Endothelial cell (in vitro differentiated cells): ENCODE data around the gene C2orf81. TPM values are rescaled to one million over a fixed set of nuclear protein-coding genes. Genes with fewer than 3 reads are reported as not detected.

ENCODE experiments used
- DNase-seq: peaks from one replicate; pipeline ENCODE4 v3.0.0; 2021; ENCODE audit warnings: low spot score
- H3K27ac Mint-ChIP-seq: one replicate; pipeline ENCODE4 v1.8.0; 2021; ENCODE audit warnings: mixed read lengths, inconsistent platforms; ENCODE audit not compliant: unreplicated experiment
- H3K27me3 Mint-ChIP-seq: one replicate; pipeline ENCODE4 v1.8.0; 2021; ENCODE audit warnings: mild to moderate bottlenecking, moderate library complexity, mixed read lengths, inconsistent platforms; ENCODE audit not compliant: unreplicated experiment
- H3K36me3 Mint-ChIP-seq: one replicate; pipeline ENCODE4 v1.8.0; 2021; ENCODE audit warnings: mild to moderate bottlenecking, low read depth, mixed read lengths, inconsistent platforms; ENCODE audit not compliant: unreplicated experiment
- H3K4me1 Mint-ChIP-seq: one replicate; pipeline ENCODE4 v1.8.0; 2021; ENCODE audit warnings: mild to moderate bottlenecking, mixed read lengths, inconsistent platforms; ENCODE audit not compliant: unreplicated experiment
- H3K4me3 Mint-ChIP-seq: one replicate; pipeline ENCODE4 v1.8.0; 2021; ENCODE audit warnings: mild to moderate bottlenecking, mixed read lengths, inconsistent platforms; ENCODE audit not compliant: unreplicated experiment
- H3K9me3 Mint-ChIP-seq: one replicate; pipeline ENCODE4 v1.8.0; 2021; ENCODE audit warnings: mixed read lengths, inconsistent platforms; ENCODE audit not compliant: unreplicated experiment
- CTCF ChIP-seq: fragments of 200-600 bp; sonication (generic); IDR thresholded peaks from one replicate; pipeline ENCODE4 v1.5.0; 2021; ENCODE audit warnings: antibody characterized with exemption; ENCODE audit not compliant: unreplicated experiment
- total RNA-seq: library from RNA; stranded (reverse); fragmentation: NEBNext Ultra II Directional; extraction: Animal tissue kit (Norgen Biotek cat#: 25700); gene quantifications from one replicate; pipeline ENCODE4 v1.2.1, GENCODE V29; 2021; ENCODE audit not compliant: unreplicated experiment

C2orf81 gene
- total RNA-seq, 1 donor from 2014 or later = 5.0 TPM

- Mint-ChIP-seq H3K9me3 (no peaks in the 10 kb centered on the region), H3K27ac (no peak overlapping the region), H3K27me3 (peaks cover 9% of the 10 kb centered on the region), H3K4me1 (peaks cover 18% of the 10 kb centered on the region), H3K4me3 (no peak overlapping the region), H3K36me3 (peaks cover 8% of the 10 kb centered on the region)
- no peak for DNase-seq
- TF ChIP-seq CTCF = no peak
Observed at GRCh38 chr2:74419345-74419744, 2.1 kb downstream of the C2orf81 start.

GRCh38 chr2:74418312-74418711 is 3.1 kb downstream of the C2orf81 start:
- no peak for TF ChIP-seq CTCF
- H3K36me3 Mint-ChIP-seq = peaks cover 8% of the 10 kb centered on the region
- H3K27me3 Mint-ChIP-seq = peaks cover 9% of the 10 kb centered on the region
- H3K4me1 Mint-ChIP-seq = peaks cover 24% of the 10 kb centered on the region
- no peaks in the 10 kb centered on the region for H3K9me3 Mint-ChIP-seq
- H3K4me3 Mint-ChIP-seq = no peak overlapping the region
- no peak overlapping the region for H3K27ac Mint-ChIP-seq
- no peak for DNase-seq

- DNase-seq = no peak
- Mint-ChIP-seq H3K36me3 (peaks cover 5% of the 10 kb centered on the region), H3K27ac (no peak overlapping the region), H3K27me3 (peaks cover 9% of the 10 kb centered on the region), H3K4me3 (no peak overlapping the region), H3K4me1 (peaks cover 24% of the 10 kb centered on the region), H3K9me3 (no peaks in the 10 kb centered on the region)
- no peak for TF ChIP-seq CTCF
Observed at GRCh38 chr2:74417763-74418162, 3.7 kb downstream of the C2orf81 start.

GRCh38 chr2:74417197-74417596 is 4.2 kb downstream of the C2orf81 start:
- H3K27me3 Mint-ChIP-seq = peaks cover 5% of the 10 kb centered on the region
- no peak overlapping the region for H3K27ac Mint-ChIP-seq
- H3K9me3 Mint-ChIP-seq = no peaks in the 10 kb centered on the region
- H3K4me1 Mint-ChIP-seq = peaks cover 25% of the 10 kb centered on the region
- H3K36me3 Mint-ChIP-seq = peaks cover 3% of the 10 kb centered on the region
- H3K4me3 Mint-ChIP-seq = no peak overlapping the region
- TF ChIP-seq CTCF = no peak
- no peak for DNase-seq

- DNase-seq = no peak
- TF ChIP-seq CTCF = no peak
- Mint-ChIP-seq H3K4me1 (peaks cover 21% of the 10 kb centered on the region), H3K36me3 (peaks cover 3% of the 10 kb centered on the region), H3K4me3 (no peak overlapping the region), H3K9me3 (no peaks in the 10 kb centered on the region), H3K27me3 (peaks cover 3% of the 10 kb centered on the region), H3K27ac (no peak overlapping the region)
Observed at GRCh38 chr2:74416778-74417177, 4.6 kb downstream of the C2orf81 start.
